GM18861 (cell line): Measurements from ENCODE around the gene PTPRJ.

Experiments used
- ATAC-seq: cut with Tn5 transposase; IDR thresholded peaks from one replicate; pipeline ENCODE4 v1.9.1; 2021; ENCODE audit not compliant: unreplicated experiment

PTPRJ gene

GRCh38 chr11:47994417-47994816 lies 14.1 kb downstream of the PTPRJ start:
- no peak for ATAC-seq

- no peak for ATAC-seq
These were observed 15.0 kb downstream of the PTPRJ start for GRCh38 chr11:47995360-47995769.

GRCh38 chr11:47997063-47998053 lies 17.0 kb downstream of the PTPRJ start:
- no peak for ATAC-seq

- no peak for ATAC-seq
These were observed 18.0 kb downstream of the PTPRJ start for GRCh38 chr11:47998345-47998732.

- ATAC-seq, result no peak
These were observed 18.5 kb downstream of the PTPRJ start for GRCh38 chr11:47998733-47999359.

- ATAC-seq, result no peak
These were observed 20.1 kb downstream of the PTPRJ start for GRCh38 chr11:48000432-48000831.

GRCh38 chr11:48001438-48002021 lies 21.2 kb downstream of the PTPRJ start:
- ATAC-seq, result peak; percentile 85

- no peak for ATAC-seq
These were observed 22.2 kb downstream of the PTPRJ start for GRCh38 chr11:48002561-48002960.

- ATAC-seq, result no peak
These were observed 23.6 kb downstream of the PTPRJ start for GRCh38 chr11:48003926-48004325.

- ATAC-seq, result no peak
These were observed 24.1 kb downstream of the PTPRJ start for GRCh38 chr11:48004456-48004855.

- no peak for ATAC-seq
These were observed 24.8 kb downstream of the PTPRJ start for GRCh38 chr11:48005136-48005535.

- ATAC-seq, result no peak
These were observed 25.5 kb downstream of the PTPRJ start for GRCh38 chr11:48005831-48006270.

- ATAC-seq, result peak; percentile 81
These were observed 26.1 kb downstream of the PTPRJ start for GRCh38 chr11:48006301-48006992.

GRCh38 chr11:48007677-48008076 lies 27.3 kb downstream of the PTPRJ start:
- ATAC-seq, result no peak

- ATAC-seq, result peak; percentile 35
These were observed 28.6 kb downstream of the PTPRJ start for GRCh38 chr11:48008951-48009270.

GRCh38 chr11:48011102-48011797 lies 30.9 kb downstream of the PTPRJ start:
- ATAC-seq, result no peak

- no peak for ATAC-seq
These were observed 31.5 kb downstream of the PTPRJ start for GRCh38 chr11:48011798-48012391.

GRCh38 chr11:48013269-48013901 lies 33.0 kb downstream of the PTPRJ start:
- ATAC-seq, result peak; percentile 63

GRCh38 chr11:48014917-48015316 lies 34.6 kb downstream of the PTPRJ start:
- no peak for ATAC-seq
